ENCODE data around the gene OR8S1. TPM values are rescaled to one million over a fixed set of nuclear protein-coding genes. Genes with fewer than 3 reads are reported as not detected.

Gene OR8S1
- not detected in 3 replicates for polyA plus RNA-seq
- not detected for polyA plus RNA-seq (2011; ENCODE audit: low read depth)
- polyA plus RNA-seq (2011; cell fraction: cytosol; rRNA removed): not detected in 2 replicates
- not detected in 2 replicates for polyA plus RNA-seq (2011; cell fraction: nucleus; rRNA removed)
- polyA plus RNA-seq (2012; ENCODE audit: low replicate concordance): not detected in 2 replicates
- not detected in 3 replicates for polyA minus RNA-seq
- not detected for polyA minus RNA-seq (2011; cell fraction: cytosol; rRNA and poly(A)+ RNA removed)
- polyA minus RNA-seq (2011; cell fraction: nucleus; rRNA and poly(A)+ RNA removed): not detected in 2 replicates

- dilution Hi-C loops (cut with MboI; ENCODE audit: extremely low pct_ligation_motif_present, low sequenced_read_pairs): no loop called here
- H3K4me3 ChIP-seq (ENCODE audit: control insufficient read depth in 2 of 3, extremely low read depth in 1 of 3, insufficient read depth in 2 of 3, low read depth in 1 of 3, low read length in 3 of 3): no peak within 1 kb of the TSS
- DNase-seq (ENCODE audit: low read depth, low spot score) (no peak), FAIRE-seq (no peak)
- TF ChIP-seq CTCF (optimal IDR thresholded peaks at IDR 0.05 in 1 of 3, IDR thresholded peaks at IDR 0.05 in 1 of 3, conservative IDR thresholded peaks at IDR 0.05 in 1 of 3; ENCODE audit: extremely low read depth in 1 of 3, insufficient read depth in 2 of 3, low read length in 3 of 3) (no peak), EZH2 (IDR thresholded peaks at IDR 0.05; ENCODE audit: low read length) (no peak)
- no peak within 1 kb of the TSS for H2AFZ ChIP-seq (ENCODE audit: control insufficient read depth, low read length)
- H3K79me2 ChIP-seq (ENCODE audit: control insufficient read depth, insufficient read depth, low read length): no peaks in the 10 kb centered on the region
- H3K4me2 ChIP-seq (ENCODE audit: control insufficient read depth, extremely low read depth, insufficient read depth, low read depth, low read length): no peak within 1 kb of the TSS
- no peaks in the 10 kb centered on the region for H3K4me1 ChIP-seq (ENCODE audit: control insufficient read depth, extremely low read depth, insufficient read depth, low read length)
- H3K9me3 ChIP-seq (ENCODE audit: control insufficient read depth, low read depth, low read length): no peaks in the 10 kb centered on the region
- H3K27ac ChIP-seq (ENCODE audit: control insufficient read depth, insufficient read depth, low read length): no peak within 1 kb of the TSS
- H3K9ac ChIP-seq (ENCODE audit: control insufficient read depth, extremely low read depth, insufficient read depth, low read length): no peak within 1 kb of the TSS
- H4K20me1 ChIP-seq (ENCODE audit: control insufficient read depth, extremely low read depth, insufficient read depth, low read length): no peaks in the 10 kb centered on the region
- H3K36me3 ChIP-seq (ENCODE audit: control insufficient read depth in 2 of 2, extremely low read depth in 1 of 2, insufficient read depth in 2 of 2, low read length in 2 of 2): no peaks in the 10 kb centered on the region
- no peaks in the 10 kb centered on the region for H3K9me1 ChIP-seq (ENCODE audit: control insufficient read depth, extremely low read depth, insufficient read depth, low read length)
- no peaks in the 10 kb centered on the region for H3K27me3 ChIP-seq (ENCODE audit: control insufficient read depth, extremely low read depth, insufficient read depth, low read length)
These were observed at the start of gene OR8S1 for GRCh38 chr12:48525332-48525731. OR8S1 (plus strand) TSS chr12:48525632; CDS start chr12:48525632, 0 bp downstream.

GRCh38 chr12:48482198-48482597 lies 43.2 kb upstream of the OR8S1 start, which contains the start of gene C12orf54:
C12orf54 (plus strand) TSS chr12:48482498; CDS start chr12:48483297, 799 bp downstream.
- Histone ChIP-seq H3K27me3 (ENCODE audit: control insufficient read depth, extremely low read depth, insufficient read depth, low read length) (no peaks in the 10 kb centered on the region), H3K9ac (ENCODE audit: control insufficient read depth, extremely low read depth, insufficient read depth, low read length) (no peak within 1 kb of the TSS), H3K9me1 (ENCODE audit: control insufficient read depth, extremely low read depth, insufficient read depth, low read length) (no peaks in the 10 kb centered on the region), H3K4me2 (ENCODE audit: control insufficient read depth, extremely low read depth, insufficient read depth, low read depth, low read length) (no peak within 1 kb of the TSS), H3K9me3 (ENCODE audit: control insufficient read depth, low read depth, low read length) (no peaks in the 10 kb centered on the region), H3K4me3 (ENCODE audit: control insufficient read depth in 2 of 3, extremely low read depth in 1 of 3, insufficient read depth in 2 of 3, low read depth in 1 of 3, low read length in 3 of 3) (no peak within 1 kb of the TSS), H2AFZ (ENCODE audit: control insufficient read depth, low read length) (no peak within 1 kb of the TSS), H3K4me1 (ENCODE audit: control insufficient read depth, extremely low read depth, insufficient read depth, low read length) (peaks cover 14% of the 10 kb centered on the region), H4K20me1 (ENCODE audit: control insufficient read depth, extremely low read depth, insufficient read depth, low read length) (no peaks in the 10 kb centered on the region), H3K79me2 (ENCODE audit: control insufficient read depth, insufficient read depth, low read length) (no peaks in the 10 kb centered on the region), H3K27ac (ENCODE audit: control insufficient read depth, insufficient read depth, low read length) (no peak within 1 kb of the TSS), H3K36me3 (ENCODE audit: control insufficient read depth in 2 of 2, extremely low read depth in 1 of 2, insufficient read depth in 2 of 2, low read length in 2 of 2) (no peaks in the 10 kb centered on the region)
- FAIRE-seq: no peak
- TF ChIP-seq EZH2 (IDR thresholded peaks at IDR 0.05; ENCODE audit: low read length) (no peak), CTCF (optimal IDR thresholded peaks at IDR 0.05 in 1 of 3, IDR thresholded peaks at IDR 0.05 in 1 of 3, conservative IDR thresholded peaks at IDR 0.05 in 1 of 3; ENCODE audit: extremely low read depth in 1 of 3, insufficient read depth in 2 of 3, low read length in 3 of 3) (no peak)
- no peak for DNase-seq (ENCODE audit: low read depth, low spot score)
- dilution Hi-C loops (cut with MboI; ENCODE audit: extremely low pct_ligation_motif_present, low sequenced_read_pairs): no loop called here
